GM19238 (cell line): Measurements from ENCODE around the gene EBF3.

Source experiments
- DNase-seq: peaks from one replicate; pipeline ENCODE4 v3.0.0; 2011; ENCODE audit warnings: low spot score; ENCODE audit not compliant: insufficient read length

Gene EBF3

DNA sequence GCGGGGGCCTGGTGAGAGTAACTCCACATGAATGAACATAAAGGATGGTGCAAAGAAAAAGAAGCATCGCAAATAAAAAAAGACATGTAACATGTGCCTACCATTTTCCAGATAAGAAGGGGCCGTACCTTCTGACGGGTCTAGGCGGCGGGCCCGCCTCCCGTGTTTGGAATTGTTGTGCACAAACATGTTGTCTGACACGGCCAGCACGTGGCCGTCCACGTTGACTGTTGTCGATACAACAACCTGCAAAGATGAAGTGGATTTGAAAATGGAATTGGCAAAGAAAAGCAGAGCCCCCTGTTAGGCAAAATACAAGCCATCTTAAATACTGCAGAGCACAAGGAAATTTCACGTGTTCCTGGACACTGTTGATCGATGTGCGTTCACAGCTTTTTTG is 90.7 kb downstream of the EBF3 start:
- no peak for DNase-seq

DNA sequence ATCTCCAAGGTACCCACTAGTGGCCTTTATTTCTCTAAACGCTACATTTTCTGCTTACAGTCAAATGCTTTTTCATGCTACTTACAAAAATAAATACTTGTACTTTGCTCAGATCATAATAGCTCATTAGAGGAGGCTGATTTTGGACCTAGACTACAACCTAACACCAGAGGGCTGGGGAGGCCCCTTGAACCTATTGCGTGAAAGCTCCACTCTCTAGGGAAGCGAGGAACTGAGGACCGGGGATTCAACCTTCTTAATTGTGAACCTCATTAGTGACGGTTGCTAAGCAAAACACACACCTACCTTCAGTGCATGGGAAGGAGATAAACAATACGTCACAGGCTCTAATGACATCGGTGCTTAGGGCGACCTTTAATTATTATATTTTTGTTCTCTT is 92.1 kb downstream of the EBF3 start:
- DNase-seq, result no peak

DNA sequence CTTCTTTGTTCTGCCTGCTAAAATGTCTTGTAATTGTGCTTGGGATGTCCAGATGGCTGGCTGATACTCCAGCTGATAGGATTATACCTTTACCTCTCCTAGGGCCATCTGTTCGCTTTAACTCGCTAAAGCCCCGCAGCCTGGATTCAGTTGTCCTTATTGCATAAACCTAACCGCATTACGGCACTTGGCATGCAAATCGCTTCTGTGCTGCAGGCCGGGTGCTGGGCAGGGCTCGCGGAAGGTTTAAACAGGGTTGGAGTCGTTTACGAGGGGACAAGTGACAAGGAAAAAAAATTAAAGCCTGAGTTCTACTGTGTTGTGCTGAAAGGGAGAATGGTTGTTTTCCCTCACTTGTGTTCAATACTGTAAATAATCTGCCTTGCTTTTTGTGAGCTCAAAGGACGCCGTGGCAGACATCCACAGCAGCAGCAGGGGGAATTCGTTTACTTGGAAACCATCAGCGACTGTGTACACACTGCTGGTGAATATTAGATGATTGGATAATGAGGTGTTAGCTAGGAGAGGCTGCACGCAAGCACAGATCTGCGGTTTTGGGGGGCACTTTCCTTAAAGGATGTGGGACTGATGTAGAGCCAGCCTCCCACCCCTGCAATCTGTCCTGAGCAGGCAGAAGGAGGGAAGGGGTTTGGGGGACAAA is 93.0 kb downstream of the EBF3 start:
- no peak for DNase-seq

DNA sequence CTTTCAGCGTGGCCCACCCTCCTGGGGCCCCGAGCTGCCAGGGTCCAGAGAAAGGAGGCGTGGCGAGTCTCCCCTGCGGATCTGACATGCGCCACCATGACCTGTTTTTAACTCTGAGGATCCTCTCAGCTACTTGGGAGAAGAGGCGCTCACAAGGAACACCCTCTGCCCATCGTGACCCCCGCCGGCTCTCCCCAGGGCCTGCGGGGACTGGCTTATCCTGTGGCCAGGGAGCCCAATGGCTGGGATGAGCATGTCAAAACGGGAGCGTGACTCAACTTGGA is 93.7 kb downstream of the EBF3 start:
- no peak for DNase-seq

DNA sequence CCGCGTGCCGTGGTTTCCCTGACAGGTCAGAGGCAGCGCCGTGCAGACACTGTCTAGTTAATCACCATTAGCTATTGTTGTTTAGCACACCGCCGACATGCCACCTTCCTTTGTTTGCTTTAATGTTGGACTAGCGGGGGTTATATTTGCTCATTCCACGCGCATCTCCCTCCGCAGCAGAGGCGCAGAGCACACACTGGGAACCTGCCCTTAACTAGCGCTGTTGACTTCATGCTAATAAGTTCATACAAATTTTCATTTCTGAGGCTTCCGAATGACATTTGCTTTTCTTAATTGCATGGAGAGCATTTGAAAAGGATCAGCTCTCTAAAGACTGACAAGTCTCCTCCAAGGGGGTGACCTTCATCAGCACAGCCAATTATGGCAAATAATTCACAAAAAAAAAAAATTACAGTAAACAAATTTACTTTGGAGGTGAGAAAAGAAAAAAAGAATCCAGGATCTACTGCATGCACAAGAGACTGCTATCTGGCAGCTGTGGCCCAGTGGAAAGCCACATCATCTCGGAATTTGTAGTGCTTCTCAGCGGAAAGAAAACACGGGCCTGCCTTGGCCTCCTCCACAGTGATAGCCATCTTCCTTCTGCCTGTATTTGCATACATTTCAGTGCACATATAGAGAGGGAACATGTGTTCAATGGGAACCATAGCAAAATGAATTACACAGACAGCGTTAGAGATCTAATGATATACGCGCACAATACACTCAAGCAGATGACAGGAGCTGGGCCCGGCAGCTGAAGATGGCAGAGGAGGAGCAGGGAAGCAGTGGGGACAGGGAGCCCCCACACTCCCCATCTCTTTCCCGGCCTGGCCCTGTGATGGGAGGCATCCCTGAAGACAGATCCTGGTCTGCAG is 94.2 kb downstream of the EBF3 start:
- DNase-seq, result no peak

DNA sequence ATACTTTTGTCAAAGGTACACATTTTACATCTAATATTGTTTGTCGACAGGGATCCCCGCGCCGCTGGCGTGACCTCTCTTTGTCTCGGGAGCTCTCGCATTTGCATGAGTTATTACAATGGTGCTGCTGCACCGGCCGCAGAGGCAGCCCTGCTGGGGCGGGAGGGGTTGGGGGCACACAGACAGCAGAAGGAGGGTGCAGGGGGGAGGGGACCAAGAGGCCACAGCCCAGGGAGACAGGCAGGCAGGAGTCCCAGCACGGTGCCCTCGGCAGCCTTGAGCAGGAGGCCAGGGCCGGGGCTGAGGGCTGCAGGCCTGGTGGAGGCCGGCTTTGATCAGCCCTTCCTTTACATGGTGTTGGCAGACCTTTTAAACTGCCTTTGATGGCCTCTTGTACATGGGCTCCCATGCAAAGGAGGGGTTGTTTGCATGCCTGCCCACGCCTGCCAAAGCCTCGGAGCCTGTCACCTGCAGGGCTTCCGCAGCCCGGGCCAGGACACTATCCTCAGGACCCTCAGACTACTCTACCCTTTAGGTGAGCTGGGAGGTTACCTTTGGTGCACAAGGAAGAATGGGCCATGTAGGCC is 95.5 kb downstream of the EBF3 start:
- no peak for DNase-seq

DNA sequence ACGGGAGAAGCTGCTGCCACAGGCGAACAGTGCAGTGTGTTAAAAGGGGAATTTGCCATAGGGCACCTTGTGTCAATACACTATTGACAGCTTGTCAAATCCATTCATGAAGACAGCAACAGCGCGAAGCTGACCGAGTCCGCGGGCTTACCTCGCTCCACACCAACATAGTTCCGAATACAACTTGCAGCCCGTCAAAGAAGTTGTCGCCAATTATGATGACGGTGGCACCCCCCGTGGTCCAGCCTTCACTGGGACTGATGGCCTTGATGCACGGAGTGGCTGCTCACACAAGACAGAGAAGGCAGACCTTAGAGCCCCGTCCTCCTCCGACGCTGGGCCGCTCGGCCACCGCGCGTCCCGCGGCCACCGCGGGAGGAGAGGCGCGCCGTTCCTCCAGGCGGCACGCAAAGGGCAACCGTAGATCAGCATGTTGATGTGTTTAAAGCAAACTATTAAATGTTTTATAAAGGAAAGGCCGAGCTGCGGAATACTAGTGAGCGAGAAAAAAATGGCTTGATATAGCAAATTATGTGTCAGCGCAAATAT is 96.4 kb downstream of the EBF3 start:
- no peak for DNase-seq

DNA sequence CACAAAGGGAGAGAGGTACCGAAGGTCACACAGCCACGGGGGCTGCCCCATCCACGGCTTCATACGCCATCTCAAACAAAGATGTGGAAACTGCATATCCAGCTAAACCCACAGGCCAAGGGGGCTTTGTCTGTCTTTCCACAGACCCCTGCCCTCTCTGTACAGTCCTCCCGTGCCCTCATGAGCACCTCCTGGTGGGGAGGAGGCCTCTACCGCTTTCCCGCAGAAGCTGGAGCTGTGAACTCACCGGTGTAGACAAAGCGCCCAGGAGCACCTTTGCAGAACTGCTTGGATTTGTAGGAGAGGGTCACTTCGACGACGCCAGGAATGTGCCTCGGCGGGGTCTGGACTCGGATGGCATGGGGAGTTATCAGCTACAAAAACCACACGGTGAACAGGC is 97.2 kb downstream of the EBF3 start:
- DNase-seq, result no peak

DNA sequence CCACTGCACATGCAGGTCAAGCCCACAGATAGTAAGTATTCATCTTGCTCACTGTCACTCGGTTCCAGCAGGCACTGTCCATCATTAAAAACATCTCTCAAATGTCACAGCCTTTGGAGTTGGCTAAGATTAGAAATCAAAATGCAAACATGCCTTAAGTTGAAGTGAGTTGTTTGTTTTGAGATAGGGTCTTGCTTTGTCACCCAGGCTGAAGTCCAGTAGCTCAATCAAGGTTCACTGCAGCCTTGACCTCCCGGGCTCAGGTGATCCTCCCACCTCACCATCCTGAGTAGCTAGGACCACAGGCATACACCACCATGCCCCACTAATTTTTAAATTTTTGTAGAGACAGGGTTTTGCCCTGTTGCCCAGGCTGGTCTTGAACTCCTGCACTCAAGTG is 98.1 kb downstream of the EBF3 start:
- no peak for DNase-seq

DNA sequence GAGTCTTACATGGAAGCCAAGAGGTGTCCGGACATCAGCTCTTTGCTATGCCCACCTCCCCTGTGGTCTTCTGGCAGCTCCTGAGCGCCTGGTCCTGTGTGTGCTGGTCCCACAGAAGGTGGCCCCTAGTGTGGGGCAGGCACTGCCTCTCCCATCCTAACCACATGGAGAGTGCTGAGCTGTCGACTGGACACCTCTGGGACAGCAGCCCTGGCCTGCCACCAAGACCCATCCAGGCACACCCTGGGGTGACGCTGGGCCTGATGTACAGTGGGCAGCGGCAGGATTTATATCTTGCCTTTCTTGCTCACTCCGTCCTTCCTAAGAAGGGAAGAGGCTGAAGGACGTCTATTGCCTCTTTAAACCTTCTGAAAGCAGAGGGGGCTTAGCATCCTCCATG is 98.7 kb downstream of the EBF3 start:
- no peak for DNase-seq

DNA sequence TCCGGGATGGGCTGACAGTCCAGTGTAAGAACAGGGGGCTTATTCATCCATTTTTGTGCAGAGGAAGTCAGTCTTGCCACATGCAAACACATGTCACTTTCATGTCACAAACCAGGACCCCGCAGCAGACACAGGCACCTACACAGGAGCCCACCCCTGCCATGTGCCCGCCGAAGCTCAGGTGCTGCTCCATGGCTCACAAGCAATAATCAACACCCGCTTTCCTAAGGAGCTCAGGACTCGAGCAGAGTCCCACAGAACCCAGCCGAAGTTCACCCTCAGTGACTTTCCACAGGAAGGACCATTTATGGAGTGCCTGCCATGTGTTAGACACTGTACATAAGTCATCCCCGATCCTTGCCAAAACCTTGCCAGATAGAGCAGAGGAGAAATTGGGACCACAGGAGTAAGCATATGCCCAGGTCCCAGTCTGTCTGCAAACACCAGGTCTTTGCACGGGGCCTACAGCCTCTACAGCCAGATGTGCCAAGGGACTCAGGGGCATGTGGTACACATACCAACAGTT is 99.4 kb downstream of the EBF3 start:
- no peak for DNase-seq

DNA sequence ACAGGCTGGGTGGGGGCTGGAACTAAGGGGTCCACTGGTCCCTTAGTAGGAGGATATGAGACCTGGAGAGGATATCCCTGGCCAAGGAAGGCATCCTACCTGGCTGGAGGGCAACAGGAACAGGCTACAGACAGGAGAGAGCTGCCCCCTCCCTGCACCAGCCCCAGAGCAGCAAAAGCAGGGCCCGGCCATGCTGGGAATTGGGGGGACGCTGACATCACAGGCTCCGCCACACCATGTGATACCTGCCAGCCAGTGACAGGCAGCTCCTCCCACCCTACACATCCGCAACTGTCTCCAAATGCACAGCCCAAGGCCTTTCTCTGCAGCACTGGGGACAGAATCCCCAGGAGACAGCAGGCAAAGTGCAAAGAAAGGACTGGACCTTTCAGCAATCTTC is 100.0 kb downstream of the EBF3 start:
- DNase-seq, result no peak

DNA sequence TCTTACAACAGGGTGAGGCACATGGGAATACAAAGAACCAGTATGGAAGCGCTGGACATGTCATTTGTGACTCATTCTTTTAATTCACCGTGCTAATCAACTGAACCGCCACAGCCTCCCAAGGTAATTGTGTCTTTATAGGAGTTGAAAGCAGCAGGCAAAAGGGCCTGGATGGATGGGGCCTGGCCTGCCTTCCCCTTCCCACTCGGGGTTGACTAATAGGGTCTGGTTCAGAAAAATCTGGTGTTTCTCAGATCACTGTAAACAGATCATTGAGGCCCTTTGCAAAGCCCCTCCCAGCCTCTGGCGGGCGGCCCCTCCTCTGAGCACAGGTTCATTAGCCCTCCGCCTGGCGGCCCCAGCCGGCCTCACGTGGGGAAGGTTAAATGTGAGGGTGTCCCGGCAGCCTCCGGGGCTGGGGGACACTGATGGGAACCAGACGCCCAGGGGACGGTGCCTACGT is 100.8 kb downstream of the EBF3 start:
- DNase-seq, result no peak

DNA sequence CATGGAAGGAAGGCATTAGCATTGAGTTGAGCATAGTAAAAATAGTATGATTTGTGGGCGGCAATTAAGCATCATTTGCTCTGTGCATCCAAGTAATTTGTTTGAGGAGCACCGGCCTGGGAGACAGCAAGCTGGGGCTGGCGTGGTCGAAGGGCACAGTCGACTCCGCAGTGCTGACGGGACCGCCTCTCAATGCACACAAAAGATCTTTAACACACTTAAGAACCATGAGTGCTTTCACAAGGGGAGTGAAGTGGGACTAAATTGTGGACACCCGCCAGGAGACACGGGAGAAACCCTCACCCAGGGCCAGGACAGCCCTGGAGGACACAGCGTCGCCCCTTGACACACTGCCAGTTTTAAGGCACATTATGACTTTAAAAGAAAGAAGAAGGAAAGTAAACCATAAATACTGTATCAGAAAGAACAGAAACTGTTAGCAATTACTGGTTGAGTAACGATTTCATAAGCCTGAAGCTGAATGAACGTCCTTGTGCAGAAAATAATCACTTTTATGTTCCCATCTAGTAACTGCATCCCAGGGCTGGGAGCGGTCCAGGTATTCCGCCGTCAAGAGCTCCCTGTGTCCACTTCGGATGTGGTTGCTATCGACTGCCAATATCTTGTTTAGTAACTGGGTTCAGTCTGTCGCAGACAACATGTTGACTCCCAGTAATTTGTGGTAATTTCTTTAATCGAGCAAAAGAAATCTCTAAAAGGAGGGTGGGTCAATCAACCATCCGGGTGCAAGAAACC is 102.1 kb downstream of the EBF3 start:
- no peak for DNase-seq

DNA sequence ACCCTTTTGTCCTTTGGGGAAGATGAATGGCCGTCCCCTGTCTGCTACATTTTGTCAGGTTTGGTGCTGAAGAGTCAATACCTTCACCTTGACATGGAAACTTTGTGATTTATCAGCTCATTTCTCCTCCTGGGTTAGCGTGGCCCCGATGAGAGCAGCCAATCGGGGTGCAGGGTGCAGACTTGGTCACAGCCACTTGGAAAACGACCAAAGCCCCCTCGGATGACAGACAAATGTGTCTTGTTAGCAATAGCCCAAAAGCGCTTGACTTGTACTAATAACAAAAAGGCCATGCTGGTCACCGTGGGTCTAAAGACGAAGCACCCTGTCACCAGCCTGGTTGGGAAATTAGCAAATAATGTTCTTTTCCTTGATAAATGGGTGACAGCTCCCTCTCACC is 103.7 kb downstream of the EBF3 start:
- no peak for DNase-seq

DNA sequence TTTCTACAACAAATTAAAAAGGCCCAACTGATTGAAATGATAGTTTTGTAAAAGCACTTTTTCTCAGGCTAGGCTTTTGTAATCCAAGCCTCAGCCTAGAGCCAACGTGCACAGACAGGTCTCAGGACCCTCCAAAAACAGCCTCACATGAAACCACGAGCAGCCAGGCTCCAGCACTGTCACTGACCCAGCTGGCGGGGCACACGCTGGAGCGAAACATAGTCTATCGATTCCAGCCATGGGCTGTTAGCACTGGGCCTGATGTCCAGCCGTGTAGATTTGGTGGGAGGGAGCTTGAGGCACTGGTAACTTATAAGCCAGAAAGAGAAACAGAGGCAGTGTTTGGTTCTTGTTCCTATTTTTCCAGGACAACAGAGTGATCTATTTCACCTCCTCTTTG is 104.5 kb downstream of the EBF3 start:
- no peak for DNase-seq

DNA sequence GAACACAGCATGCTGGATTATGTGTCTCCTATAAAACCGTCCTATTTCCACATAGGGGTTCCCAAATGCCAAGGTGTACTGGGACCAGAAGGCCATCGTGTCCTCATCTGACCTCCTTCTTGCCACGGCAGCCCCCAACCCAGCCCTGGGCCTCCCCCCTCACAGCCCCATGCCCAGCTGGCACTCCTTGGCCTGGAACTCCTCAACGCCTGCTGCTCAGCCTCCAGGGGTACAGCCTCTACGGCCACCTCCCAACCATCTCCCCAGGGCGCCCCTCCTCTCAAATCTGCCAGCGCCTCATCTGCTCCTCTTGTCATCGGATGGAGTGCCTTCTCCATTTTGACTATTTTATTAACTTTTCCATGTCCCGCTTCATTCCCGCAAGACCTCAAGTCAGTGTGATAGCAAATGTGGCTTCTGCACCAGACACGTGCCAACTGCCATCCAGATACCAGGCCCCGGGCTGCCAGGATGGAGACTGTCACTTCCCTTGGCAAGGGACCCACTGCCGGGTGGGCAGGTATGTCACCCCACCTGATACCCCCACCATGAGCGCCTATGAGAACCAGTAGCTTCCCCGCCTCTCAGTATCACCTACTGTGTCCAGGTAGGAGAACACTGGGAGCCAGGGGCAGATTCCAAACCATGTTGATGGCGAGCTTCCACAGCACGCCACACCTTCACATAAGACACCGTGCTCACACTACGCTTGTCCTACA is 106.7 kb downstream of the EBF3 start:
- no peak for DNase-seq

DNA sequence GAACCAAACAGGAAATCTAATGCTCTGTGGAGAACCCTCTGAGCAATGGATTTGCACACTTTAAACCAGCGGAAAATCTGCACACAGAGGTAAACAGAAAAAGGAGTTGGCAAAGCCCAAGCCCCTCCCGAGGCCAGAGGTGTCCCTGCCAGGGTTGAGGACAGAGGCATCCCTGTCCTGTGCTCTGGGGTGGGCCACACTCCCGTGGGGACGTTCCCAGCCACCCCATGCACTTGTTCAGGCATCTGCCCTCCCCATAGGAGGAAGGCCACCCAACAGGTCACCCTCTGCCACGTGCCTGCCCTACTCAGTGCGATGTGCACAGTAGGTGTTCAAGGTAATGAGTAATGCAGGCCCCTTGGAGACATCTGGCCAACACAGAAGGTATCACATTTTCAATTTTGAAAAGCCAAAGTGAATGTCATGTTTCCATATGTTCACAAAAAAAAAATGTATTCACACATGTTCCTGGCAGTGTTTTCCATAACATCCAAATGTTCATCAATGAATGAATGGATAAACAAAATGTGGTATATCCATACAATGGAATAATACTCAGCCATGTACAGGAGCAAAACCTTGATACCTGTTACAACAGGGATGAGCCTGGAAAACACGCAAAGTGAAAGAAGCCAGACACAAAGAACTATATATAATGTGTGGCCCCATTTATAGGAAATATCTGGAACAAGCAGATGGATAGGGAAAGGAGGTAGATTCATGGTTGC is 108.1 kb downstream of the EBF3 start:
- no peak for DNase-seq

DNA sequence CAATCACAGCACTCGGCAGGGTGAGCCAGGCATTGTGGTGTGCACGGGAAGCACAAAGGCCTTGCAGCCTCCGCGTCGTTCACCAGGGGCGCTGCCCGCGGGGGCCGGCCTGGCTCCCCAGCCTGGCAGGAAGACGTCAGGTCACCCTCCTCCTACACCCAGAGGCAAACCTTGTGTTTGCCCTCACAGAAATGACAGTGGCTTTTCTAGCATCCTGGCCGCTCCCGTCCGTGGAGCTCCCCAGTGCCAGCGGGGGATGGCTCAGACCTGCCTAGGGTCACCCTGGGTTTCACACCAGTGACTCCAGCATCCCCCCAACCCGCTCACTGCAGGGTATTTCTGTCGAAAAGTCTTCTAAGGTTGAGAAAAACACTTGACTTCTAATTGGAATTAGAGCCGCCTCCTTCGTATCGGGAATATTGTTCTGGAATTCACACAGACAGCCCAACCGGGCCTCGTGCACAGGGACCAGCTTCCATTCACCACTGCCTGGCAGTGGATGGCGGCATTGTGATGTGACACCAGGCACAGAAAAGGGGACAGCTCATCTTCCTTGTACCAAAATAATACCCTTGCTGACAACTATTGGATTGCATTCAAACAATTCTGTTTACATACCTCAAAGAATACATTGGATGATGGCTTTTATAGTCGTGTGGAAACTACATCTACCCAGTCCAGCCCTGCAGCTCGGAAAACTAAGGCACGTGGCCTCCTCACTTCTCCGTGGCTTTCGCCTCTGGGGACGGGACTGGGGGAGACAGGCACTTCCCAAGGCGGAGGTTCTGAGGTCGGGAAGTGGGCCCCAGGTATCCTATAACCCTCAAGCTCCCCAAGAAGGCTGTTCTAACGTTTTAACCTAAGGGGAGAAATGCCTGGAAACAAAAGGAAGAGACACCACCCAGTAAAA is 109.0 kb downstream of the EBF3 start:
- no peak for DNase-seq
